Panc1 (cell line): ENCODE measurements around the gene CREB5.

Experiments
- CTCF ChIP-seq: fragments of 450-650 bp; IDR thresholded peaks from 2 replicates; pipeline ENCODE4 v1.5.1; 2017; ENCODE audit warnings: mild to moderate bottlenecking
- POLR2AphosphoS5 ChIP-seq: IDR thresholded peaks from 2 replicates; pipeline ENCODE4 v1.6.1; 2012; ENCODE audit warnings: mild to moderate bottlenecking, low read depth, low read length, moderate library complexity
- SIN3A ChIP-seq: IDR thresholded peaks from 2 replicates; pipeline ENCODE4 v1.6.1; 2012; ENCODE audit warnings: low read depth, mild to moderate bottlenecking, low read length, moderate library complexity, borderline replicate concordance; ENCODE audit not compliant: insufficient read depth
- TCF7L2 ChIP-seq: IDR thresholded peaks from 2 replicates; pipeline ENCODE4 v1.6.1; 2011; ENCODE audit warnings: mild to moderate bottlenecking, low read depth, low read length, inconsistent platforms

GRCh38 chr7:28410628-28411531, 1.4 kb upstream of the CREB5 start:
- TF ChIP-seq CTCF (no peak), POLR2AphosphoS5 (no peak), TCF7L2 (no peak), SIN3A (no peak)
